Measurements from ENCODE around the gene GAS6. TPM values are rescaled to one million over a fixed set of nuclear protein-coding genes. Genes with fewer than 3 reads are reported as not detected.

Gene GAS6
- total and polyA plus RNA-seq, 9 of the 15 experiments (the other 6 are each of a cell fraction or from before 2014, with no cell fraction given): 0.14 to 9.7 (median 4.7) TPM; not detected in 1

- TF ChIP-seq ZBTB8A (IDR thresholded peaks at IDR 0.05; ENCODE audit: partially characterized antibody) (no peak), RAD51 (IDR thresholded peaks at IDR 0.05; ENCODE audit: borderline replicate concordance, low read depth) (no peak), TEAD1 (CRISPR knock-in tag; IDR thresholded peaks at IDR 0.05) (no peak), ERF (CRISPR knock-in tag; IDR thresholded peaks at IDR 0.05) (no peak)
Measured at GRCh38 chr13:113818700-113819295, 45.1 kb downstream of the GAS6 start (continued).

GRCh38 chr13:113817860-113818691 is 45.8 kb downstream of the GAS6 start:
- CTCF ChIA-PET (ENCODE audit: low intra/inter-chr PET ratio): no interaction called here
- no peak overlapping the region for H3K4me2 ChIP-seq (ENCODE audit: insufficient read depth, low read length)
- 0 out of 2 replicates have a peak, but pooled peaks cover 2% of the 10 kb centered on the region for H3K9me3 ChIP-seq (replicated peaks; ENCODE audit: control insufficient read depth, insufficient read depth, low read depth, low read length)
- POLR2A ChIA-PET: no interaction called here
- ATAC-seq (no peak), FAIRE-seq (no peak), DNase-seq (ENCODE audit: extremely low read depth in 1 of 4, low spot score in 3 of 4) (no peak)
- H3K9me1 ChIP-seq (ENCODE audit: control insufficient read depth, insufficient read depth, low read length): no peaks in the 10 kb centered on the region
- no peaks in the 10 kb centered on the region for H4K20me1 ChIP-seq (replicated peaks; ENCODE audit: control insufficient read depth, insufficient read depth, low read length)
- H3K4me3 ChIP-seq: no peak overlapping the region
- intact Hi-C loops (cut with micrococcal nuclease) (loop anchor here (5.0 kb wide), 3 partner anchors 84 to 409 kb away; no protein-coding TSS in a partner anchor), in situ Hi-C loops (cut with MboI) (no loop called here)
- no peaks in the 10 kb centered on the region for H3K36me3 ChIP-seq (ENCODE audit: control insufficient read depth, insufficient read depth, low read length)
- WGBS (ENCODE audit: insufficient coverage, low coverage, missing lambda C conversion rate): 65% methylated on average over 23 of the region's 60 CpGs
- H2AFZ ChIP-seq (ENCODE audit: low read depth, low read length): no peak overlapping the region
- no TSS peak for BruUV-seq (replicated peaks)
- H3K9ac ChIP-seq (ENCODE audit: insufficient read depth in 1 of 2, low read depth in 2 of 2, low read length in 2 of 2): no peak overlapping the region
- H3K27me3 ChIP-seq (ENCODE audit: control insufficient read depth in 2 of 2, insufficient read depth in 2 of 2, low read length in 2 of 2): peaks cover 0 to 11% of the 10 kb centered on the region in 2 experiments; a peak in 2 of 5 replicates
- no peak overlapping the region for H3K27ac ChIP-seq (ENCODE audit: extremely low read depth, low read depth, low read length)
- no peaks in the 10 kb centered on the region for H3K79me2 ChIP-seq (ENCODE audit: control insufficient read depth, insufficient read depth, low read length)
- H3K4me1 ChIP-seq (replicated peaks in 1 of 2; ENCODE audit: control insufficient read depth in 2 of 2, insufficient read depth in 2 of 2, low read length in 2 of 2): peaks cover 0 to 42% of the 10 kb centered on the region in 2 experiments; a peak in 2 of 5 replicates
- TF ChIP-seq DDX20 (tag; IDR thresholded peaks at IDR 0.05; ENCODE audit: low read depth) (no peak), ZNF778 (CRISPR knock-in tag; IDR thresholded peaks at IDR 0.05) (no peak), PHF20 (IDR thresholded peaks at IDR 0.05; ENCODE audit: partially characterized antibody) (no peak), DEAF1 (CRISPR knock-in tag; IDR thresholded peaks at IDR 0.05) (no peak), CAMTA2 (CRISPR knock-in tag; conservative IDR thresholded peaks at IDR 0.05) (no peak), TFAP4 (CRISPR knock-in tag; IDR thresholded peaks at IDR 0.05; ENCODE audit: borderline replicate concordance) (no peak), HDAC3 (IDR thresholded peaks at IDR 0.05; ENCODE audit: borderline replicate concordance, partially characterized antibody) (no peak), ZNF133 (CRISPR knock-in tag; IDR thresholded peaks at IDR 0.05) (no peak), FOXP1 (CRISPR knock-in tag; IDR thresholded peaks at IDR 0.05) (no peak)

All from K562 (cell line).